HG03575 (cell line): ENCODE results near the gene DIDO1.
"Not testable (repeated sequence)": the region's sequence is repeated elsewhere in the genome, so short reads cannot be mapped to it uniquely, and the experiment has no call there.

Experiments used
- ATAC-seq: cut with Tn5 transposase; IDR thresholded peaks from one replicate; pipeline ENCODE4 v1.9.1; 2021; ENCODE audit not compliant: unreplicated experiment, insufficient number of reproducible peaks, low FRiP score; ENCODE audit errors: extremely low read depth

Gene DIDO1

GRCh38 chr20:62963614-62964397 is 37.5 kb upstream of the DIDO1 start:
- ATAC-seq = no peak

GRCh38 chr20:62962891-62963613 is 36.7 kb upstream of the DIDO1 start:
- ATAC-seq = no peak

GRCh38 chr20:62962221-62962879 is 36.0 kb upstream of the DIDO1 start:
- ATAC-seq = no peak

GRCh38 chr20:62961799-62962198 is 35.5 kb upstream of the DIDO1 start:
- no peak for ATAC-seq

GRCh38 chr20:62961310-62961783 is 35.0 kb upstream of the DIDO1 start:
- no peak for ATAC-seq

DNA sequence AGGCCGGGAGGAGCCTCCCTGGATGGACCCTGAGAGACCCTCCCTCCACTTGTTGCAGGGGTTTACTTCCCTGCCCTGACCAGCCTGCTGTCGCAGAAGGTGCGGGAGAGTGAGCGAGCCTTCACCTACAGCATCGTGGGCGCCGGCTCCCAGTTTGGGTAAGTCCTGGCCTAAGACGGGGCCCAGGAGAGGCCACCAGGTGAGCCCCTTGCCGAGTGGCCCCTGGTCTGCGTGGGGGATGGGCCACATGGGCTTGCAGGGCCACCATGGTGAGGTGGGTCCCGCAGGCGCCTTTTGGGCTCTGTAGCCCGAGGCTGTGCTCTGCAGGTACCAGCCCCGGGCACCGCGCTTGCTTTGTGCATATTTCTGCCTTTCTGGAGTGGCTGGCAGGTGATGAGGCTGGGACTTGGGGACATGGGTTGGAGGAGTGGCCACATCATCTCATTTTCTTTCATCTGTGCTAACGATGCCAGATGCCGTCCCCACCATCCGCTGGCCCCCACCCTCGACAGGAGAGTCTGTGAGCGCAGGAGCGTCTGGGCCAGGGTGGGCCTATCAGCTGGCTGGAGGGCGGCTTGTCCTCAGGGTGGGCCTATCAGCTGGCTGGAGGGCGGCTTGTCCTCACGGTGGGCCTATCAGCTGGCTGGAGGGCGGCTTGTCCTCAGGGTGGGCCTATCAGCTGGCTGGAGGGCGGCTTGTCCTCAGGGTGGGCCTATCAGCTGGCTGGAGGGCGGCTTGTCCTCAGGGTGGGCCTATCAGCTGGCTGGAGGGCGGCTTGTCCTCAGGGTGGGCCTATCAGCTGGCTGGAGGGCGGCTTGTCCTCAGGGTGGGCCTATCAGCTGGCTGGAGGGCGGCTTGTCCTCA is 34.4 kb upstream of the DIDO1 start:
- not testable (repeated sequence) for ATAC-seq

GRCh38 chr20:62959998-62960436 is 33.7 kb upstream of the DIDO1 start:
- no peak for ATAC-seq

DNA sequence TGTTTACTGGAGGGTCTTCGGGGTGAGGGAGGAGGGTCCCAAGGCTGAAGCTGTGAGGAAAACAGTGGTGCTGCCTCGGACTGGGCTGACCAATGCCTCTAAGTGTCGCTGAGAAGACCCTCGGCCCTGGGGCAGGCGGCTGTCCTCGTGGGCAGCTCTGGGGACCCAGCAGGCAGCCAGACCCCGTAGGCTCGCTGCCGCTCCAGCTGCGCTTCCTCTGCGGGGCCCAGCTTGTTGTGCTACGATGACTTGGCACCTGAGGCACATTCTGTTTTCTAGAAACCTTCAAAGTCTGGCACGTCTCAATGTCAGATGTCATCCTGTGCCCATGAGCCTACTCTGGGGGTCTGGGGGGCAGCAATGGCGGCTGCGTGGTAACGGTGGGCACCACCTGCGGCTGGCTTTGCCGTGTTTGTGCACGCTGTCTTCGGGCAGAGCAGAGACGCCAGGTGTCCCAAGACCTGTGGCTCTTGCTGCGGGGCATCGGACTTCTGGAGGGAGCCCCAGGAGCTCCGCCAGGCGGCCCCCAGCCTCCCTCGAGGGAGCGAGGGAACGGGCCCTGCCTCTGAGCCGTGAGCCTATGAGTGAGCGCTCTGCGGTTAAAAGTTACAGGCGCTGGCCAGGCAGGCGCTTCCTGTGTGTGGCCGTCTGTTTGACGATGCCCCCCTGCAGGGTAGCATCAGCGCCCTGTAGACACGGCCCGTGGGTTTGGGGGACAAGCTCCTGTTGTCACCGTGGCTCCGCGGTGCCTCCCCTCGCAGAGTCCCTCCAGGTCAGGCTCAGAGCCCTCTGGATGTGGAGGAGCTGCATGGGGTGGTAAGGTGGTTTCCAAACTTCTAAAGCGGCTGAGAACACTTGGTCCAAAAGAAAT is 33.0 kb upstream of the DIDO1 start:
- ATAC-seq = no peak

- ATAC-seq = no peak
Observed at GRCh38 chr20:62958388-62959100, 32.2 kb upstream of the DIDO1 start.

DNA sequence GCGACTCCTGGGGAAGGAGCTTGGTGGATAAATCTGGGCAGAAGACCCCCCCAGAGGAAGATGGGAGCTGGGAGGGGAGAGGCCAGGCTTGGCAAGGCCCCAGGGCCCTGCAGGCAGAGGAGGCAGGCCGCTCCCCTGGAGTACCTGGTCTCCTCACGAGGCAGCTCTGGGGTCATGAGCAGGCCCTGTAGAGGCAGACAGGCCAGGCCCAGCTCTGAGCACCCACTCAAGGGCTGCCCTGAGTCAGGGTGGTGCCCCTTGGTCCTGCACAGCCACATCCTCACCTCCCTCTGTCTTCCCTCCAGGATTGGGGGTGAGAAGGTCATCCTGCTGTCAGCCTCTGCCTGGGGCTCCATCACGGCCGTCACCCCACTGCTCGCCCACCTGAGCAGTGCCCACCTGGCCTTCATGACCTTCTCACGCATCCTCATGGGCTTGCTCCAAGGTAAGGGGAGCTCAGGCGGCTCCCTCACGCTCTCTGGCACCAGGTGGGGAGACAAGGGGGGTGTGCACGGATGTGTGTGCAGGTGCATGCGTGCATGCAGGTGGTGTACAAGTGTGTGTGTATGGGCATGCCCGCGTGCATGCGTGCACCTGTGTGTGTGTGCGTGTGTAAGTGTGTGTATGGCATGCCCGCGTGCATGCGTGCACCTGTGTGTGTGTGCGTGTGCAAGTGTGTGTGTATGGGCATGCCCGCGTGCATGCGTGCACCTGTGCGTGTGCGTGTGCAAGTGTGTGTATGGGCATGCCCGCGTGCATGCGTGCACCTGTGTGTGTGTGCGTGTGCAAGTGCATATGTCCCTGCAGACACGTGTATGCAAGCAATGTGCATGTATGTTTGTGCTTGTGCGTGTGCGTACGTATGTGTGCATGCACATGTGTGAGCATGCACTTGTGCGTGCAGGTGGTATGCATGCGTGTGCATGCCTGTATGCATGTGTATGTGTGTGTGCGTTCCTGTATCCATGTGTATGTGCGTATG is 31.1 kb upstream of the DIDO1 start:
- no peak for ATAC-seq

- ATAC-seq = no peak
Observed at GRCh38 chr20:62956387-62957135, 30.3 kb upstream of the DIDO1 start.

DNA sequence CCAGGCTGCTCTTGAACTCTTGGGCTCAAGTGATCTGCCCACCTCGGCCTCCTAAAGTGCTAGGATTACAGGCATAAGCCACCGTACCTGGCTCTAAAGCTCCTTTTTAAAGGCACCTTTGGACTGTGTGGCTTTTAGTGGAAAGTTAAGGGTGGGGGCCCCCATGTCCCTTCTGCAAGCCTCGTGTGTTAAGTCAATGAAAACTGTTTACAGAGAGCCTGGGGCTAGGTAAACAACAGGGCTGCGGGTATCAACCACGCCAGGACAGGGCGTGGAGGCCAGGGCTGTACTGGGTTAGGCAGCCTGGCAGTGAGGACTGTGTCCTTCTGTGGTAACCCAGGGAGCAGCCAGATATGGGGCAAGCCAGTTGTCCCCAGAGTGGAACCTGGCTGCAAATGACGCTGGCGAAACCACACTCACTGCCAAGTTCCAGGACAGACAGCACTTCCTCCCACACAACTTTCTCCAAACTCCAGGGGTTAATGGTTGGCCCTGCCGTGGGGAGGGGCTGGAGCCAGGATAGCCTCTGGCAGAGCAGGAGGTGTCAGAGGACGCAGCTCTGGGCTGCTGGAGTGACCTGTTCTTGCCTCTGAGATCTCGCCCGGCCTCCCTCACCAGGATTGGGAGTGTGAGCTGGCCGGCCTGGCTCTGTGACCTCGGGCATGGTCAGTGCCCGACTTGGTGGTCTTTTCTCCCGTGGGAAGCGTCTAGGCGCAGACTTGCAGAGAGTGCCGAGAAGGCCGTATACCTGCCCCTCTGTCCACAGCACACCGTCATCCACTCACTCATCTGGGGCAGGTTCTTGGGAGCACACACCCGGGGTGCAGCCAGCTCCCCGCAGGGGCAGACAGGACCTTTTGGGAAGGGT is 29.4 kb upstream of the DIDO1 start:
- no peak for ATAC-seq

- no peak for ATAC-seq
Observed at GRCh38 chr20:62953839-62954703, 27.8 kb upstream of the DIDO1 start.
